SJCRH30 (cell line): Measurements from ENCODE around the gene DNMT1. TPM values are rescaled to one million over a fixed set of nuclear protein-coding genes. Genes with fewer than 3 reads are reported as not detected.
"Not testable (repeated sequence)": the region's sequence is repeated elsewhere in the genome, so short reads cannot be mapped to it uniquely, and the experiment has no call there.

Experiments used
- DNase-seq, 2 experiments: peaks; one replicate each; pipeline ENCODE4 v3.0.0-alpha.2; 2015 to 2020
- H3K27ac ChIP-seq: fragments of 250-450 bp; sonication (Bioruptor Pico); 2 replicates; pipeline ENCODE4 v1.5.1; 2020; ENCODE audit warnings: mild to moderate bottlenecking, moderate library complexity
- H3K27me3 ChIP-seq: fragments of 250-450 bp; sonication (Bioruptor Pico); 2 replicates; pipeline ENCODE4 v1.5.1; 2020; ENCODE audit warnings: mild to moderate bottlenecking, moderate library complexity
- H3K36me3 ChIP-seq: fragments of 250-450 bp; sonication (Bioruptor Pico); 2 replicates; pipeline ENCODE4 v1.5.1; 2020; ENCODE audit warnings: mild to moderate bottlenecking, moderate library complexity
- H3K4me1 ChIP-seq: fragments of 250-450 bp; sonication (Bioruptor Pico); 2 replicates; pipeline ENCODE4 v1.5.1; 2020; ENCODE audit warnings: mild to moderate bottlenecking, moderate library complexity
- H3K4me3 ChIP-seq: fragments of 250-450 bp; sonication (Bioruptor Pico); 2 replicates; pipeline ENCODE4 v1.5.1; 2020; ENCODE audit warnings: mild to moderate bottlenecking, moderate library complexity
- H3K9me3 ChIP-seq: fragments of 250-450 bp; sonication (Bioruptor Pico); replicated peaks from 2 replicates; pipeline ENCODE4 v1.5.1; 2020; ENCODE audit warnings: mild to moderate bottlenecking, moderate library complexity
- total RNA-seq: library from RNA; depleted of rRNA; stranded (reverse); fragments of >200 nt; shearing (Covaris generic); gene quantifications from 2 replicates; pipeline ENCODE4 v1.2.3, GENCODE V29; 2014

DNMT1 gene
- total RNA-seq, 1 experiment from 2014 or later, result 151 TPM

- Histone ChIP-seq H3K9me3 (no peaks in the 10 kb centered on the region), H3K36me3 (peaks cover 39% of the 10 kb centered on the region), H3K4me1 (no peaks in the 10 kb centered on the region), H3K27ac (no peak overlapping the region), H3K4me3 (no peak overlapping the region), H3K27me3 (no peaks in the 10 kb centered on the region)
- DNase-seq, result no peak
These were observed 11.9 kb downstream of the DNMT1 start for GRCh38 chr19:10182847-10183246.

GRCh38 chr19:10182076-10182475 is 12.7 kb downstream of the DNMT1 start:
- Histone ChIP-seq H3K9me3 (no peaks in the 10 kb centered on the region), H3K27me3 (no peaks in the 10 kb centered on the region), H3K36me3 (peaks cover 39% of the 10 kb centered on the region), H3K27ac (no peak overlapping the region), H3K4me1 (no peaks in the 10 kb centered on the region), H3K4me3 (no peak overlapping the region)
- DNase-seq, result no peak

- Histone ChIP-seq H3K27me3 (no peaks in the 10 kb centered on the region), H3K27ac (no peak overlapping the region), H3K9me3 (no peaks in the 10 kb centered on the region), H3K4me1 (no peaks in the 10 kb centered on the region), H3K36me3 (peaks cover 47% of the 10 kb centered on the region), H3K4me3 (no peak overlapping the region)
- DNase-seq, result no peak
These were observed 14.3 kb downstream of the DNMT1 start for GRCh38 chr19:10180459-10180858.

GRCh38 chr19:10180024-10180423 is 14.7 kb downstream of the DNMT1 start:
- H3K27me3 ChIP-seq, H3K4me1 ChIP-seq, H3K9me3 ChIP-seq, DNase-seq, H3K27ac ChIP-seq, H3K4me3 ChIP-seq: not testable (repeated sequence)
- peaks cover 50% of the 10 kb centered on the region for H3K36me3 ChIP-seq

- H3K36me3 ChIP-seq, result peaks cover 67% of the 10 kb centered on the region
- no peaks in the 10 kb centered on the region for H3K27me3 ChIP-seq
- no peak overlapping the region for H3K4me3 ChIP-seq
- no peak overlapping the region for H3K27ac ChIP-seq
- no peaks in the 10 kb centered on the region for H3K9me3 ChIP-seq
- no peaks in the 10 kb centered on the region for H3K4me1 ChIP-seq
- no peak for DNase-seq
These were observed 21.2 kb downstream of the DNMT1 start for GRCh38 chr19:10173527-10173926.

GRCh38 chr19:10168386-10168948 is 26.3 kb downstream of the DNMT1 start:
- Histone ChIP-seq H3K36me3 (peaks cover 73% of the 10 kb centered on the region), H3K4me1 (no peaks in the 10 kb centered on the region), H3K27me3 (no peaks in the 10 kb centered on the region), H3K27ac (no peak overlapping the region), H3K4me3 (no peak overlapping the region), H3K9me3 (no peaks in the 10 kb centered on the region)
- DNase-seq, result no peak

- no peak overlapping the region for H3K27ac ChIP-seq
- no peak for DNase-seq
- no peaks in the 10 kb centered on the region for H3K9me3 ChIP-seq
- no peaks in the 10 kb centered on the region for H3K4me1 ChIP-seq
- H3K4me3 ChIP-seq, result no peak overlapping the region
- H3K27me3 ChIP-seq, result no peaks in the 10 kb centered on the region
- H3K36me3 ChIP-seq, result peaks cover 71% of the 10 kb centered on the region
These were observed 27.3 kb downstream of the DNMT1 start for GRCh38 chr19:10167459-10167858.

GRCh38 chr19:10166501-10166900 is 28.3 kb downstream of the DNMT1 start:
- not testable (repeated sequence) for H3K27me3 ChIP-seq, H3K27ac ChIP-seq, H3K4me1 ChIP-seq, DNase-seq, H3K9me3 ChIP-seq, H3K4me3 ChIP-seq
- peaks cover 72% of the 10 kb centered on the region for H3K36me3 ChIP-seq

- Histone ChIP-seq H3K36me3 (peaks cover 71% of the 10 kb centered on the region), H3K9me3 (no peaks in the 10 kb centered on the region), H3K27ac (no peak overlapping the region), H3K4me3 (no peak overlapping the region), H3K4me1 (no peaks in the 10 kb centered on the region), H3K27me3 (no peaks in the 10 kb centered on the region)
- DNase-seq, result no peak
These were observed 28.7 kb downstream of the DNMT1 start for GRCh38 chr19:10166046-10166445.

GRCh38 chr19:10163536-10163935 is 31.2 kb downstream of the DNMT1 start:
- Histone ChIP-seq H3K4me3 (no peak overlapping the region), H3K9me3 (no peaks in the 10 kb centered on the region), H3K27me3 (no peaks in the 10 kb centered on the region), H3K36me3 (peaks cover 79% of the 10 kb centered on the region), H3K4me1 (no peaks in the 10 kb centered on the region), H3K27ac (no peak overlapping the region)
- DNase-seq, result no peak

GRCh38 chr19:10159610-10160009 is 35.1 kb downstream of the DNMT1 start:
- no peak overlapping the region for H3K4me3 ChIP-seq
- H3K9me3 ChIP-seq, result no peaks in the 10 kb centered on the region
- DNase-seq, result no peak
- H3K4me1 ChIP-seq, result no peaks in the 10 kb centered on the region
- peaks cover 82% of the 10 kb centered on the region for H3K36me3 ChIP-seq
- H3K27ac ChIP-seq, result no peak overlapping the region
- H3K27me3 ChIP-seq, result no peaks in the 10 kb centered on the region

GRCh38 chr19:10158485-10158884 is 36.3 kb downstream of the DNMT1 start:
- Histone ChIP-seq H3K27me3 (no peaks in the 10 kb centered on the region), H3K4me3 (no peak overlapping the region), H3K27ac (no peak overlapping the region), H3K36me3 (peaks cover 75% of the 10 kb centered on the region), H3K9me3 (no peaks in the 10 kb centered on the region), H3K4me1 (no peaks in the 10 kb centered on the region)
- no peak for DNase-seq

- Histone ChIP-seq H3K9me3 (no peaks in the 10 kb centered on the region), H3K27me3 (no peaks in the 10 kb centered on the region), H3K4me1 (no peaks in the 10 kb centered on the region), H3K4me3 (no peak overlapping the region), H3K27ac (no peak overlapping the region), H3K36me3 (peaks cover 75% of the 10 kb centered on the region)
- no peak for DNase-seq
These were observed 36.7 kb downstream of the DNMT1 start for GRCh38 chr19:10158071-10158470.

GRCh38 chr19:10155839-10156238 is 38.9 kb downstream of the DNMT1 start:
- DNase-seq, result no peak
- Histone ChIP-seq H3K9me3 (no peaks in the 10 kb centered on the region), H3K36me3 (peaks cover 76% of the 10 kb centered on the region), H3K27ac (no peak overlapping the region), H3K4me1 (no peaks in the 10 kb centered on the region), H3K4me3 (no peak overlapping the region), H3K27me3 (no peaks in the 10 kb centered on the region)

GRCh38 chr19:10152100-10152499 is 42.7 kb downstream of the DNMT1 start:
- Histone ChIP-seq H3K27me3 (no peaks in the 10 kb centered on the region), H3K4me3 (no peak overlapping the region), H3K27ac (no peak overlapping the region), H3K36me3 (peaks cover 71% of the 10 kb centered on the region), H3K4me1 (no peaks in the 10 kb centered on the region), H3K9me3 (no peaks in the 10 kb centered on the region)
- no peak for DNase-seq

- no peaks in the 10 kb centered on the region for H3K9me3 ChIP-seq
- DNase-seq, result no peak
- no peak overlapping the region for H3K27ac ChIP-seq
- H3K4me3 ChIP-seq, result no peak overlapping the region
- H3K36me3 ChIP-seq, result peaks cover 71% of the 10 kb centered on the region
- H3K27me3 ChIP-seq, result no peaks in the 10 kb centered on the region
- H3K4me1 ChIP-seq, result no peaks in the 10 kb centered on the region
These were observed 43.2 kb downstream of the DNMT1 start for GRCh38 chr19:10151521-10151920.
